ACHN (cell line): ENCODE results near the gene NCAPG2.

ENCODE experiments used
- DNase-seq: peaks from one replicate; pipeline ENCODE4 v3.0.0-alpha.2; 2015
- in situ Hi-C: cut with HindIII; loops from 2 replicates; pipeline ENCODE4 v1.10.0; 2017; ENCODE audit warnings: low sequenced_read_pairs, low pct_ligation_motif_present, low pct_unique_long_range_greater_than_20kb

Gene NCAPG2

GRCh38 chr7:158590181-158590530, 114.4 kb downstream of the NCAPG2 start:
- in situ Hi-C loops, result no loop called here
- DNase-seq, result no peak

- in situ Hi-C loops, result no loop called here
- no peak for DNase-seq
Observed at GRCh38 chr7:158589653-158590052, 115.0 kb downstream of the NCAPG2 start.

GRCh38 chr7:158588878-158589442, 115.6 kb downstream of the NCAPG2 start:
- in situ Hi-C loops, result no loop called here
- no peak for DNase-seq

- no peak for DNase-seq
- in situ Hi-C loops, result no loop called here
Observed at GRCh38 chr7:158588085-158588877, 116.3 kb downstream of the NCAPG2 start.

- DNase-seq, result peak; percentile 84
- in situ Hi-C loops, result no loop called here
Observed at GRCh38 chr7:158587162-158588084, 117.2 kb downstream of the NCAPG2 start, which contains the start of gene PTPRN2. TSS of gene PTPRN2 (minus strand) at chr7:158587823.

GRCh38 chr7:158586499-158587161, 118.0 kb downstream of the NCAPG2 start:
- no peak for DNase-seq
- in situ Hi-C loops, result no loop called here

- in situ Hi-C loops, result no loop called here
- DNase-seq, result no peak
Observed at GRCh38 chr7:158585721-158586498, 118.7 kb downstream of the NCAPG2 start.

GRCh38 chr7:158584407-158584806, 120.2 kb downstream of the NCAPG2 start:
- no peak for DNase-seq
- in situ Hi-C loops, result no loop called here

GRCh38 chr7:158583810-158584209, 120.8 kb downstream of the NCAPG2 start:
- in situ Hi-C loops, result no loop called here
- no peak for DNase-seq

- in situ Hi-C loops, result no loop called here
- no peak for DNase-seq
Observed at GRCh38 chr7:158583143-158583542, 121.5 kb downstream of the NCAPG2 start.

GRCh38 chr7:158582089-158582456, 122.5 kb downstream of the NCAPG2 start:
- no peak for DNase-seq
- in situ Hi-C loops, result no loop called here

- DNase-seq, result no peak
- in situ Hi-C loops, result no loop called here
Observed at GRCh38 chr7:158581440-158582088, 123.0 kb downstream of the NCAPG2 start.
